SK-N-SH (cell line): Measurements from ENCODE around the gene IFNL1.

Experiments
- CTCF ChIP-seq: fragments of 200-600 bp; sonication (generic); IDR thresholded peaks from 2 replicates; pipeline ENCODE4 v1.6.1; 2017; ENCODE audit warnings: antibody characterized with exemption, mild to moderate bottlenecking, moderate library complexity
- POLR2AphosphoS5 ChIP-seq: IDR thresholded peaks from 2 replicates; pipeline ENCODE4 v1.6.1; 2012; ENCODE audit warnings: low read depth, low read length
- SMC3 ChIP-seq: IDR thresholded peaks from 2 replicates; pipeline ENCODE4 v1.6.1; 2012; ENCODE audit warnings: low read depth, low read length, improper control_type of control experiment

GRCh38 chr19:39339674-39340073, 43.5 kb downstream of the IFNL1 start:
- TF ChIP-seq CTCF (no peak), POLR2AphosphoS5 (no peak), SMC3 (no peak)
